GM19035 (cell line): ENCODE data around the gene TSPAN11.

Source experiments
- ATAC-seq: cut with Tn5 transposase; IDR thresholded peaks from one replicate; pipeline ENCODE4 v1.9.1; 2021; ENCODE audit not compliant: unreplicated experiment

Gene TSPAN11

GRCh38 chr12:30959110-30959710 lies 32.7 kb downstream of the TSPAN11 start:
- no peak for ATAC-seq

- ATAC-seq: no peak
Observed at GRCh38 chr12:30959778-30960177, 33.2 kb downstream of the TSPAN11 start.

GRCh38 chr12:30961030-30961429 lies 34.5 kb downstream of the TSPAN11 start:
- no peak for ATAC-seq

- no peak for ATAC-seq
Observed at GRCh38 chr12:30962047-30962446, 35.5 kb downstream of the TSPAN11 start.

GRCh38 chr12:30963709-30964564 lies 37.4 kb downstream of the TSPAN11 start:
- ATAC-seq: no peak

GRCh38 chr12:30964896-30965612 lies 38.5 kb downstream of the TSPAN11 start:
- ATAC-seq: no peak

GRCh38 chr12:30965613-30965985 lies 39.1 kb downstream of the TSPAN11 start:
- ATAC-seq: no peak

- no peak for ATAC-seq
Observed at GRCh38 chr12:30967026-30967425, 40.5 kb downstream of the TSPAN11 start.

GRCh38 chr12:30968211-30968610 lies 41.7 kb downstream of the TSPAN11 start:
- no peak for ATAC-seq

- no peak for ATAC-seq
Observed at GRCh38 chr12:30969006-30969405, 42.5 kb downstream of the TSPAN11 start.

GRCh38 chr12:30969606-30970395 lies 43.3 kb downstream of the TSPAN11 start:
- no peak for ATAC-seq

GRCh38 chr12:30970559-30971197 lies 44.1 kb downstream of the TSPAN11 start:
- ATAC-seq: no peak

GRCh38 chr12:30972035-30972434 lies 45.5 kb downstream of the TSPAN11 start:
- ATAC-seq: no peak

GRCh38 chr12:30973175-30973574 lies 46.6 kb downstream of the TSPAN11 start:
- no peak for ATAC-seq

- ATAC-seq: no peak
Observed at GRCh38 chr12:30973830-30974229, 47.3 kb downstream of the TSPAN11 start.

GRCh38 chr12:30974746-30975500 lies 48.4 kb downstream of the TSPAN11 start:
- no peak for ATAC-seq

GRCh38 chr12:30975581-30975980 lies 49.0 kb downstream of the TSPAN11 start:
- ATAC-seq: no peak

- no peak for ATAC-seq
Observed at GRCh38 chr12:30976206-30976605, 49.7 kb downstream of the TSPAN11 start.

GRCh38 chr12:30977124-30977523 lies 50.6 kb downstream of the TSPAN11 start:
- ATAC-seq: no peak
